ENCODE data around the gene LTF.

DNA sequence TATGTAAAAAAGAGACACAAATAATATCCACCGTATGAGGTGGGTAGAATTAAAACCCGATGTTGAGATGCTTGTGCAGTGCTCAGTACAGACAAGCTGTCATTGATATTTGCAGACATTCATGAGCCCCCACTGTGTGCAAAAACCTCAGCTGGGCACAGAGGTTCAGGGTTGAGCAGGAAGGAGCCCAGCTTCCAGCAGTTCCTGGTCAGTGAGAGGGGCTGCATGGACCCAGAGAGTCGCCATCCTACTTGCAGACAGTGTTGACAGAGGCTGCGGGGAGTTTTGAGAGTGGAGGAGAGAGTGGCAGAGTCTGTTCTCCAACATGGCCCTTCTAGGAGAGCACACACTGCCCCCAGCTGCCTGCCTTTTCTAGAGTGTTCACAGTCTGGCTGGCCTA, 6.1 kb upstream of the LTF start:
- no peak for TF ChIP-seq POLR2A (IDR thresholded peaks at IDR 0.05)
- TF ChIP-seq, protein P1, sequence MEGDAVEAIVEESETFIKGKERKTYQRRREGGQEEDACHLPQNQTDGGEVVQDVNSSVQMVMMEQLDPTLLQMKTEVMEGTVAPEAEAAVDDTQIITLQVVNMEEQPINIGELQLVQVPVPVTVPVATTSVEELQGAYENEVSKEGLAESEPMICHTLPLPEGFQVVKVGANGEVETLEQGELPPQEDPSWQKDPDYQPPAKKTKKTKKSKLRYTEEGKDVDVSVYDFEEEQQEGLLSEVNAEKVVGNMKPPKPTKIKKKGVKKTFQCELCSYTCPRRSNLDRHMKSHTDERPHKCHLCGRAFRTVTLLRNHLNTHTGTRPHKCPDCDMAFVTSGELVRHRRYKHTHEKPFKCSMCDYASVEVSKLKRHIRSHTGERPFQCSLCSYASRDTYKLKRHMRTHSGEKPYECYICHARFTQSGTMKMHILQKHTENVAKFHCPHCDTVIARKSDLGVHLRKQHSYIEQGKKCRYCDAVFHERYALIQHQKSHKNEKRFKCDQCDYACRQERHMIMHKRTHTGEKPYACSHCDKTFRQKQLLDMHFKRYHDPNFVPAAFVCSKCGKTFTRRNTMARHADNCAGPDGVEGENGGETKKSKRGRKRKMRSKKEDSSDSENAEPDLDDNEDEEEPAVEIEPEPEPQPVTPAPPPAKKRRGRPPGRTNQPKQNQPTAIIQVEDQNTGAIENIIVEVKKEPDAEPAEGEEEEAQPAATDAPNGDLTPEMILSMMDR (IDR thresholded peaks at IDR 0.05): no peak
- TF ChIP-seq POLR2AphosphoS5 (IDR thresholded peaks at IDR 0.05): no peak
